GM18508 (cell line): ENCODE data around the gene NUTM1.
"Not testable (repeated sequence)": the region's sequence is repeated elsewhere in the genome, so short reads cannot be mapped to it uniquely, and the experiment has no call there.

Experiments
- ATAC-seq: cut with Tn5 transposase; IDR thresholded peaks from one replicate; pipeline ENCODE4 v1.9.1; 2021; ENCODE audit warnings: moderate number of reproducible peaks; ENCODE audit not compliant: insufficient read depth, unreplicated experiment

NUTM1 gene

DNA sequence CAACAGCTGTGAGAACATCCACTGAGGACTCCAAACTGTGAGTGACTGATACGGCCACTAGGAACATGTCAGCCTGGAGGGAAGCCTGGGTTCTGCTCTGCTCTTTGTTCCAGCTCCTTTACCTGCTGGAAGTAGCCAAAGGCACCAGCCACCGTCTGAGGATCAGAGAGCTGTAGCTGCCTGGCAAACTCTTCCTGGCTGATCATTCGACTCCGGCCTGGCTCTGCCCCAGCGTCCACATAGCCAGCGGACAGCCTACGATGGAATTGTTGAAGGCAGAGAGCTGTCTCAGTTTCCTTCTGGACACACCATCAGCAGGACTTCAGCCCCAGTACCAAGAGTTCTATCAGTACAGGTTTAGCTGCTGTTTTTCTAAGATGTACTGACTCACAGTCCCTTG, 18.2 kb downstream of the NUTM1 start:
- ATAC-seq = no peak

GRCh38 chr15:34362047-34362773, 19.1 kb downstream of the NUTM1 start:
- ATAC-seq = no peak

DNA sequence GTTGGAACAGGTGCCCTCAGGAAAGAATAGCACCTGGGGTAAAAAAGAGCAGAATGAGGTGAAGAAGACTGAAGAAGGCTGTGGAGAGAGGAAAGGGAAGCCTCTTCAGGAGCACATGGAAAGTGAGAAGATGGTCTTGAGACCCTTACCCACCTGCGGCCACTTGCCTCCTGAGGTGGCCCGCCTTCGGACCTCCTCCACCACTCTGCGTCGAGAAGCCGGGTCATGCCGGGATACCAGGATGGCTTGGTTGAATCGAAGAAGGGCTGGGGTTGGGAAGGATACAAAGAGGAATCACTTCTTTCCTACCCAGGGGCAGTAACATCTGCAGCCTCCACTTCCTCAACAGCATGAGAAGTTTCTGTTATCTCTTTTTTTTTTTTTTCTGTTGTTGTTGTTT, 20.9 kb downstream of the NUTM1 start:
- no peak for ATAC-seq

DNA sequence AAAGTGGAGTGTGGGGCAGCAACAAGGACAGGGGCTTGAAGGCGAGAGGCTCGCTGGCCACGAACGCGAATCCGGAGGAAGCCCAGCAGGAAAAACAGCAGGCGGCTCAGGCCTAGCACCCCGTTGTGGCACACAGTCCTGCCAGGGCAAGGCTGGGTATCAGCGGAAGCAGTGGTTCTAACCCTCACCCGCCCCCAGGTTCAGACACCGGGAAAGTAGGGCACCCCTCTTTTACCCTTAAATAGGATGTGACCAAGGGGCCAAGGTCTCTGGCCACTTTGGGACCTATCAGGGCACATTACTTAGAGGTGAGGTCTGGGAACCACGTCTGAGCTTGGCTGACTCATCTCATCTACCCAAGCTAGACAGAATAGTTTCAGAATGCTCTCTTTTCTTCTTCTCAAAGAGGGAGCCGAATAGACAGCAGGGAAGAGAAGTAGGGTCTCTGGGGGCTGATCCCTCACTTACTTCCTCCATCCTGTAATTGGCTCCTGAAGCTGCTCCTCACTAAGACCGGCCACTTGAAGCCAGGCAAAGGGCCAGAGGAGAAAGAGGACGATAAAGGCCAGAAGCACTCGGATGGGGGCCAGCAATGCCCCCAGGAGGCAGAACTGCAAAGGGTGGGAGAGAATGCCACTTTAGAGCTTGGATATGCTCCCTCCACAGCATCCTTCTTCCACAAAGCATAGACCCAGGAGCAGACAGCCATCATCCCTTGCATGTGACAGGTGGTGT, 22.1 kb downstream of the NUTM1 start:
- ATAC-seq = no peak

DNA sequence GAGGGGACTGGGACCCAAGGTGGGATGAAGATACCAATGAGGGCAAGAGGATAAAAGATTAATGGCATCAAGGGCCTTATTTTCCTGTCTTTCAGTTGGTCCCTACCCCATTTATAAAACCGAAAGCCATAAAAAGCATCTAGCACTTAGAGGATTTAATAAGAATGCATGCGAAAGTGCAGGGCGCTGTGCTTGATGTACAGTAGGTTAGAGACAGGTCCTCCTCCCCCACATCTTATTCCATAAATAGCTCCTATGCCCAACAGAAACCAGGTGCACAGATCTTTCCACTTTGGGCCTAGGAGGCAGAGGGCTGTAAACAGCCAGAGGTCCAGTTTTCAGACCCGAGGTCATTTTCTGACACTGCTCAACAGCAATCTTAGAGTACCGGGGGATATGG, 22.7 kb downstream of the NUTM1 start:
- ATAC-seq = no peak

DNA sequence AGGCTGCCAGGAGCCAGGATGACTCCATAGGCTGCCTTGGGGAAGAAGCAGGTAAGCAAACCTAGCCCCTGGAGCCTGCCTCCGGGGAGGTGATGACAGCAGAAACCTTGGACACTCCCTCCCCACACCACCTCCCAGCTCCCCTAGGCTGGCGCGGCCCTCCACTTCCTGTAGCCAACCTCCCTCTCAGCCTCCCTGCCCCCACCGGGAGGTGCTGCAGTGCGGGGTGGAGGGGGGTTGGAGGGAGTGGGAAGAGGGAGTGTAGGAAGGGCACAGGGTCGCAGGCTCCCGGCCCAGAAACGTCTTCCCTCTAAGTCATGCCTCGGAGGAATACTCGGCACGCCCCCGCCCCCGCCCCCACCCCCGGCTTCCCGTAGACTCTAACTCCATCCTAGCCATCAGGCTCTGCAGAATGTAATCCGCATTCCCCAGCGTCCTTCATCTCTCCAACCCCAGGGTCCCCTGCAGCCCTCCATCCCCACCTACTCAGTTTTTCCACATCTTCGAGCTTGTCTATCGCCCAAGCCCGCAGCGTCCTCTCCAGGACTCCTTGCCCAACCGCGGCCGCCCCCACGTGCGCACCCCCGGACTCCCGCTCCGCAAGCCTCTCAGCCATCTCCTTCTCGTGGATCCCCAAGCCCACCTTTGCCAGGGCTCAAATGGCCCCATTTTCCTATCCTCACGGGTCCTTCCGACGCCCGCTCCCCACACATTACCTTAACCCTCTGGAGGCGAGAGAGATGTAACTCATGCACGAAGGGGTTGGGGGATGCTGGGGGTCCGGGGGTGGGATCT, 23.4 kb downstream of the NUTM1 start:
- ATAC-seq = no peak

GRCh38 chr15:34367101-34368081, 24.3 kb downstream of the NUTM1 start, which contains the start of gene LPCAT4:
LPCAT4 (minus strand) TSS chr15:34367196; CDS start chr15:34367100, 96 bp downstream.
- peak; percentile 58 for ATAC-seq

DNA sequence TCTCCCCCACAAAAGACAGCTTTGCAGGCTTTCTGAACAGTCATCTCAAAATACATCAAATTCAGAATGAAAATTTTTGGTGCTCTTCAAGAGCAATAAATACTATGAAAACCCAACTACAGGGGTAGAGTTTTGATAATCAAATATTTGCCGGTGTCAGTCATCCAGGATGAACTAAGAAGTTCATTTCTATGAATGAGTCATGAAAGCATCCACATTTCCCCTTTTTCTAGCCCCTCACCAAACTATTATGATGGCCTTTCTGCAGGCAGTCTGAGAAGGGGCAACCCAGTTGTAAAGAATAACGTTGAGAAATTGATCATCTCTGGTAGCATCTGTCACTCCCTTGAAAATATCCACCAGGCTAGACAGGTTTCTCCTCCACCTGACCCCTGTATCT, 27.0 kb downstream of the NUTM1 start:
- no peak for ATAC-seq

- no peak for ATAC-seq
These were observed 27.5 kb downstream of the NUTM1 start for GRCh38 chr15:34370643-34371042.

DNA sequence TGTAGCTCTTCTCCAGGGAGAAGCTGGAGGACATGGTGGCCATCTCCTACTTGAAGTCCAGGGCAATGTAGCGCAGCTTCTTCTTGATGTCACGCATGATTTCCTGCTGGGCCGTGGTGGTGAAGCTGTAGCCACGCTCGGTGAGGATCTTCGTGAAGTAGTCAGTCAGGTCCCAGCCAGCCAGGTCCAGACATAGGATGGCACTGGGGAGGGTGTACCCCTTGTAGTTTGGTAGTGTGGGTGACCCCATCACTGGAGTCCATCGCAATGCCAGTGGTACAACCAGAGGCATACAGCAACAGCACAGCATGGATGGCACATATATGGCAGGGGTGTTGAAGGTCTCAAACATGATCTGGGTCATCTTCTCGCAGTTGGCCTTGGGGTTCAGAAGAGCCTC, 30.8 kb downstream of the NUTM1 start:
- ATAC-seq = no peak

GRCh38 chr15:34374816-34375215, 31.7 kb downstream of the NUTM1 start:
- no peak for ATAC-seq

DNA sequence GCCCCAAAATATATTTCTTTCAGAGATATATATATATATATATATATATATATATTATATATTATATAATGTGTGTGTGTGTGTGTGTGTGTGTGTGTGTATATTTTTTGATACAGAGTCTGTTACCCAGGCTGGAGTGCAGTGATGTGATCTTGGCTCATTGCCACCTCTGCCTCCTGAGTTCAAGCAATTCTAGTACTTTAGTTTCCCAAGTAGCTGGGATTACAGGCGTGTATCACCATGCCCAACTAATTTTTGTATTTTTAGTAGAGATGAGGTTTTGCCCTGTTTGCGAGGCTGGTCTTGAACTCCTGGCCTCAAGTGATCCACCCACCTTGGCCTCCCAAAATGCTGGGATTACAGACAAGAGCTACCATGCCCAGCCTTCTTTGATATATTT, 32.4 kb downstream of the NUTM1 start:
- ATAC-seq = not testable (repeated sequence)

DNA sequence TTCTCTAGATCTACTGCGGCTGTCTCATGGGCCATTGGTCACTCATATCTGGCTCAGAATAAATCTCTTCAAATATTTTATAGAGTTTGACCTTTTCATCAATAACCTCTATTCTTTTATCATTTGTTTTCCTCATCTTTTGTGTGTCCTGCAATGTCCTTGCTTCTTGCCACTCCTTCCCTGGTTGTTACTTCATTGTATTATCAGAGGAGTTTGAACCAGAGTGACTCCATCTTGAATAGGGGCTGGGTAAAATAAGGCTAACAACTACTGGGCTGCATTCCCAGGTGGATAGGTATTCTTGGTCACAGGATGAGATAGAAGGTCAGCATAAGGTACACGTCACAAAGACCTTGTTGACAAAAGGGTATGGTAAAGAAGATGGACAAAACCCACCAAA, 33.7 kb downstream of the NUTM1 start:
- ATAC-seq = no peak

GRCh38 chr15:34380491-34380890, 37.4 kb downstream of the NUTM1 start:
- not testable (repeated sequence) for ATAC-seq

GRCh38 chr15:34381829-34382521, 38.9 kb downstream of the NUTM1 start:
- not testable (repeated sequence) for ATAC-seq

DNA sequence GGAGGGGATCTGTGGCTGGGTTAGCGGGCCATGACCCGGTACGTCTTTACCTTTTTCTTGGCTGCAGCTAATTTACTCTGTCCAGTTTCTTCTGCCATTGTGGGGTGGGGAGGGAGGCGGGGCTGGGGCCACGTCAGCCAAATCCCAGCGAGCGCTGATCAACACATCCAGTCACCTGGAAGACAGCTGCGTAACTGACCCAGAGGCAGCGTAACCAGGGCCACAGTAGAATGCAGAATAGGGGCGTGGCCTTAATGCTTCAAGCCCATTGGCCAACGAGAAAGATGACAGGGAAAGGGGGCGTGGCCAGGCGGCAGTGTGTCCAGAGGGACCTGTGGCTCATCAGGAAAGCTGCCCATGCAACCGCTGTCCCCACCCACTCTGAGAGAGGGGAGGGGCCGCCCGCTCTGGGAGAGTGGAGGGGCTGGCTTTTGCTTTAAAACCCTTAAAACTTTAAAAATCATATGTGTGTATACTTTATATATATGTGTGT, 46.5 kb downstream of the NUTM1 start:
- ATAC-seq = not testable (repeated sequence)

DNA sequence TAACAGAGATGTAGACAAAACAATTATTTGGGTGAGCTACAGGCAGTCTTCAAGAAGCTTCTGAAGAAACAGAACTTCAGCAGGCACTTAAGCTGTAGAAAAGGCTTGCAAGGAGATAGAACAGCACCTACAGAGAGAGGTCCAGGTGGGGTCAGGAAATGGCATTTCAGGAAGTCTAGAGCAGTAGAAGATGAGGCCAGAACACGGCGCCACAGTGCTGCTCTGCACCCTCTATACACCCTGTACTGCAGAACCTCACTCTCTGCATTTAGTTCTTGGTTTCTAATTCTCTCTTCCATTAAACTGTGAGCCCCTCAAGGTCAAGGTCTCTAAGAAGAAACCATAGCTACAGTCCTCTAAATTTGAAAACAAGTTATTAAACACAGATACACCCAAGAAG, 49.9 kb downstream of the NUTM1 start:
- ATAC-seq = not testable (repeated sequence)

GRCh38 chr15:34397637-34398259, 54.6 kb downstream of the NUTM1 start:
- not testable (repeated sequence) for ATAC-seq
